ENCODE data around the gene STRN.

GRCh38 chr2:37011130-37011529 lies 44.8 kb upstream of the STRN start:
- TF ChIP-seq CTCF (IDR thresholded peaks at IDR 0.05) = no peak
- no peak for TF ChIP-seq ZFX (IDR thresholded peaks at IDR 0.05; ENCODE audit: borderline replicate concordance)
